ENCODE measurements around the gene FANCL.
"Not testable (repeated sequence)": the region's sequence is repeated elsewhere in the genome, so short reads cannot be mapped to it uniquely, and the experiment has no call there.

FANCL gene

GRCh38 chr2:58240670-58241545, at the start of gene FANCL:
Gene FANCL (minus strand): TSS chr2:58241325. CDS start chr2:58241313, 12 bp downstream.
- DNase-seq = peak; percentile 51

GRCh38 chr2:58289029-58289428, 47.9 kb upstream of the FANCL start:
- DNase-seq = no peak

- DNase-seq = no peak
Measured at GRCh38 chr2:58283931-58284330, 42.8 kb upstream of the FANCL start.

- DNase-seq = not testable (repeated sequence)
Measured at GRCh38 chr2:58275144-58275543, 34.0 kb upstream of the FANCL start.

- no peak for DNase-seq
Measured at GRCh38 chr2:58271826-58272225, 30.7 kb upstream of the FANCL start.

GRCh38 chr2:58268685-58269084, 27.6 kb upstream of the FANCL start:
- no peak for DNase-seq

- DNase-seq = no peak
Measured at GRCh38 chr2:58266211-58266610, 25.1 kb upstream of the FANCL start.

- DNase-seq = no peak
Measured at GRCh38 chr2:58261209-58261608, 20.1 kb upstream of the FANCL start.

- not testable (repeated sequence) for DNase-seq
Measured at GRCh38 chr2:58258456-58258855, 17.3 kb upstream of the FANCL start.

- not testable (repeated sequence) for DNase-seq
Measured at GRCh38 chr2:58251331-58252201, 10.4 kb upstream of the FANCL start.

- no peak for DNase-seq
Measured at GRCh38 chr2:58241546-58241864, 380 bp upstream of the FANCL start.

GRCh38 chr2:58239243-58239925, 1.7 kb downstream of the FANCL start:
- DNase-seq = no peak

- DNase-seq = no peak
Measured at GRCh38 chr2:58237741-58238140, 3.4 kb downstream of the FANCL start.

- no peak for DNase-seq
Measured at GRCh38 chr2:58235984-58236383, 5.1 kb downstream of the FANCL start.

- no peak for DNase-seq
Measured at GRCh38 chr2:58235170-58235569, 6.0 kb downstream of the FANCL start.

GRCh38 chr2:58228299-58228698, 12.8 kb downstream of the FANCL start:
- no peak for DNase-seq

- DNase-seq = no peak
Measured at GRCh38 chr2:58227171-58227917, 13.8 kb downstream of the FANCL start.

GRCh38 chr2:58221909-58222308, 19.2 kb downstream of the FANCL start:
- DNase-seq = no peak

- no peak for DNase-seq
Measured at GRCh38 chr2:58215429-58215828, 25.7 kb downstream of the FANCL start.

- not testable (repeated sequence) for DNase-seq
Measured at GRCh38 chr2:58210951-58211568, 30.1 kb downstream of the FANCL start.

- DNase-seq = no peak
Measured at GRCh38 chr2:58207189-58207588, 33.9 kb downstream of the FANCL start.

GRCh38 chr2:58206785-58207184, 34.3 kb downstream of the FANCL start:
- no peak for DNase-seq

Data from amniotic stem cell (primary cell).